Activated T-cell treated with anti-CD3 and anti-CD28 coated beads, Interleukin-2, amount 50 U/mL, for 48 hours (primary cell): ENCODE data around the gene RSPH6A.
"Not testable (repeated sequence)": the region's sequence is repeated elsewhere in the genome, so short reads cannot be mapped to it uniquely, and the experiment has no call there.

Source experiments
- DNase-seq, 2 experiments: peaks; one replicate each; pipeline ENCODE4 v3.0.0-alpha.2; 2020

The RSPH6A gene

DNA sequence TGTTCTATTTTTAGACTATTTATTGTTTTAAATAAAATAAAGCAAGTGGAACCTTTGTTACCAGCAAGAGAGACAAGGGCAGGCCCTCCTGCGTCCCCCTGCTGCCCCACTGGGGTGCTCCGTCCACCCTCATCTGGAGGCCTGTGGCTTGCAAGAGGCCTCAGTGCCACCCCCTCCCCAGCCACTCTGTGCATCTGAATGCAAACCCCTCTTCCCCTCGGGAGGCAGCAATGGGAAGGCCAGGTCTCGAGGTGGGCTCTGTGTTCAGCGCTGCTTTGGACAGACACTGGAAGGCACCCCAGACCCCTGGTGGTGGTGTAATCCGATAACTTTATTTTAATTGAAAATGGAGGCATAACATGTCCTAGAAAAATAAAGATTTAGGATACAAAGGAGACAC, 50.6 kb downstream of the RSPH6A start:
- no peak for DNase-seq

DNA sequence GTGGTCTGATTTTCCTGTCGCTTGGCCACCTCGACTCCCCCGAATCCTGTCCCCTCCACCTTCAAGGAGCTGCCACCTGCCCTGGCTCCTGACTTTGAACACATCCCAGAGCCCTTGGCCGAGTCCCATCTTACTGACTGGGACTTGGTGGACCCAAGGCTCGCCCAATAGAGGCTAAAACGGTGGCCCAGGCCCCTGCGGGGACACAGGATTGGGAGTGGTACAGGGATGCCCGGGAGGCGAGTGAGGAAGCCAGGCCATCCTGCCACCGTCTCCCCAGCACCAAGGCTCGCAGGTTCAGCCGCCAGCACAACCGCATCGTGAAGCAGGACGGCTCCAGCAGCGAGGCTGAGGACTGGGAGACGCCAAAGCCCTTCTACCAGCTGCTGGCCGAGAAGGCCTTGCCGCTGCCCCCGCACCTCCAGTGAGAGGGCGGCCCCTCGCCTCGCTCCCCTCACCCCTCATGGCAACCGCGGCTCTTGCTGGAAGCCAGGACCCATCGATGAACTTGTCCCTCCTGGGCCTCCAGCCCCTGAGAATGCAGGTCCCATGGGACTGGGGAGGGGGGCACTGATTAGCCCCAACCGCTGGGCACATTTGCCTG, 51.3 kb downstream of the RSPH6A start:
- no peak for DNase-seq

DNA sequence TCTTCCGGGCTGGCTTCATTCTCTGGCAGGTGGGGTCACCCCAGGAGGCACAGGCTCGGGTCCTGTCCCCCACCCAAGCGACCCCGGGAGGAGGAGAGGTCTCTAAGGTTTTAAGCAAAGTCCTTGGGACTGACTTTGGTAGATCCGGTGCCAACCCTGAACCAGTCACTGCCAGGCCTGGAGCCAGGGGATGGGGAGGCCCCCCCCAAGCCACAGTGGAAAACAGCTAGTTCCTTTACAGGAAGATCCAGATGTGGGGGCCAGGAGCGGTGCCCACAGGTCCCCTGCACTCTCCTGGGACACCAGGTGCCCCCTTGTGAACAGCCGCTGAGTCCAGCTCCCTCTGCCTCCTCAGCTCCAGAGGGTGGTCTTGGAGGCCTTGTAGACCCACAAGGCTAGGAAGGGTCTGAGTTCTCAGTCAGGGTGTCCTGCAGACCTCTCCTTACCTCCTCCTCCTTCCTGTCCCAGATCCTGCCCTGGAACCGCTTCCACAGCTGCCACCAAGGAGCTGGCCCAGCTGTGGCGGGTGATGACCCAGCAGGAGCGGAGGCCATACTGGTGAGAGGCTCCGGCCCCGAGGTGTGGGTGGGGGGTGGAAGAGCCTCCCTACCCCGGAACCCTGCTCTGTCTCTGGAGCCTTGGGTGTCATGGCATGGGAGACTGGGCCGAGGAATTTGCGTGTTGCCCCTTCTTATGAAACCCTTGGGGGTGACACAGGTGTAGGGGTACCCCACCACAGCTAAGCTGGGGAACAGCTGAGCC, 52.1 kb downstream of the RSPH6A start:
- no peak for DNase-seq

DNA sequence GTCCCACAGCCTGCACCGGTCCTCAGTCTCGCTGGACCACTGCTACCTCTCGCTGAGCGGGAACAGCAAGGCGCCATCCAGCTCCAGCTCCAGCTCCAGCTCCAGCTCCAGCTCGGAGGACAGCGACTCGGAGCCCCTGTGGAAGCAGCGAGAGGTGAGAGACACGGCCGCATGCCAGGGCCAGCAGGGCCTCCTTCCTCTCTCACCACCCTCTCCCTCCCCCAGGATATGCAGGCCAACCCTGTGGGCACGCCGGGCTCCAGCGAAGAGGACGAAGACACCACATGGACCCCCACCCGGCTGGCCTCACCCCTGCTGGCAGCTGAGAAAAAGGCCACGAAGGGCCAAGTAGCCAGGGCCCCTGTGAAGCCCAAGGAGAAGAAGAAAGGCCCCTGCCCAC, 53.4 kb downstream of the RSPH6A start:
- no peak for DNase-seq

DNA sequence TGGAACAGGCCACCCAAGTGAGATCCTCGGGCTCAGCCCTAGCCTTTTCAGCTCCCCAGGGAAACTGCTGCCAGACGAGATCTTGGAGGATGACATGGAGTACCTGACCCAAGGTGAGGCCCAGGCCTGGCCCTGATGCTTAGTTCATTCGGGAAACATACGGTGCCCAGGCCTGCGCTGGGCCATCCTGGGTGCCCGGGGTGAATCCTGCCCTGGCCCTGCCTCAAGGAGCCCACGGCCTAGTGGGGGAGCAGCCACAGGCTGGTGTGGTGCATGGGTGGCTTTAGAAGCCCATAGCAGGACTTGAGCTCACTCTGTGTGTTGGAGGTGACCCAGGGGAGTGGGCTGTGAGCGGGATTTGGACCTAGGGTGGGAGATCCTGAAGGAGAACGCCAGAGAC, 56.2 kb downstream of the RSPH6A start:
- no peak for DNase-seq

DNA sequence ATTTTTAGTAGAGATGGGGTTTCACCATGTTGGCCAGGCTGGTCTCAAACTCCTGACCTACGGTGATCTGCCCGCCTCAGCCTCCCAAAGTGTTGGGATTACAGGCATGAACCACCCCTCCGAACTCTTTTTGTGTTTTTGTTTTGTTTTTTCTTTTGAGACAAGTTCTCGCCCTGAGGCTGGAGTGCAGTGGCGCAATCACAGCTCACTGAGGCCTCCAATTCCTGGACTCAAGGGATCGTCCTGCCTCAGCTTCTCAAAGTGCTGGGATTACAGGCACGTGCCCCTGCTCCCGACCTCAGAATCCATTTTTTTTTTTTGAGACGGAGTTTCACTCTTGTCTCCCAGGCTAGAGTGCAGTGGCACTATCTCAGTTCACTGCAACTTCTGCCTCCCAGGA, 57.4 kb downstream of the RSPH6A start:
- no peak for DNase-seq

DNA sequence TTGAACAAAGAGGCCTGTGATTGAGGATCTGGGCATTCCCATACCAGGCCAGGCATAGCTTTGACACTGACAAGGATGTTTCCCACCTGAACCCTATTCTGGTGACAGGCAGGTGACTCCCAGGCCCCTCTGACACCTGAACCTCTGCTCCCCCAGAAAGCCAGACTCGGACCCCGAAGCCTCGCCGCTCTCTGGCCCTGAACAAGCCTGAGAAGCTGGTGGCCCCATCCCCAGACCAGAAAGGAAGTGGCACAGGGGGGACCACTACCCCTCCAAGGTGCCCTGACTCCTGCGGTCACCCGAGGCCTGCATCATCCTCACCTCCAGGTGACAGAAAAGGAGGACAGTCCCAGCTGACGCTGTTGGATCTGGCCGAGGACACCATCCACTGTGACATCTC, 60.8 kb downstream of the RSPH6A start:
- DNase-seq = no peak

DNA sequence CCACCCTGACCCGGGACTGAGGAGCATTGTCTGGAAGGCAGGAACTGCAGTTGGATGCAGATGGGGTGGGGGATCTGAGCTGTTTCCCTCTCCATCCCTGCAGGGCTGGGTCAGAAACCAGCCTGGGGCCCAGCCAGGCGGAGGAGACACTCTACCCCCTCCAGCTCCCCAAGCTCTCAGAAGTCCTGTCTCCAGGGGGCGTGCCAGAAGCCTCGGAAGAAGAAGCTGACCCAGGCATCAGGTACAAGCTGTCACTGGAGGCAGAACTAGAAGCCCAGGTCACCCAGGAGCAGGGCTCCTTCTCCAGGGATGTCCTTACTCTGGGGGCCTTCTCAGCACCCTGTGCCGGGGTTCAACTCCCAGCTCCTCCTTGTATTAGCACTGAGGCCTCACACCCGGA, 61.6 kb downstream of the RSPH6A start:
- DNase-seq = no peak

DNA sequence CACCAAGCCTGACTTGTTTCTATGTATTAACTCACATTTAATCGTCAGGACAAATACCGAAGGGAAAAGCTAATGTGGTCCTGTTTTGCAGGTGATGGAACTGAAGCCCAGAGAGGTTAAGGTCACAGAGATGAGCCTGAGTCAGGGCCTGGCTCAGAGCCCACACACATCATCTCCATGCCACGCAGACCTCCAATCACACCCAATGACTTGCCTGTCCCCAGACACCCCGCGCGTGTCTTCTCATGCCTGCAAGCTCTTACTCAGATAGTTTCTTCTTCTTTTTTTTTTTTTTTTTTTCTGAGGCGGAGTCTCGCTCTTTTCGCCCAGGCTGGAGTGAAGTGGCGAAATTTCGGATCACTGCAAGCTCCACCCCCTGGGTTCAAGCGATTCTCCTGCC, 62.5 kb downstream of the RSPH6A start:
- DNase-seq = no peak

DNA sequence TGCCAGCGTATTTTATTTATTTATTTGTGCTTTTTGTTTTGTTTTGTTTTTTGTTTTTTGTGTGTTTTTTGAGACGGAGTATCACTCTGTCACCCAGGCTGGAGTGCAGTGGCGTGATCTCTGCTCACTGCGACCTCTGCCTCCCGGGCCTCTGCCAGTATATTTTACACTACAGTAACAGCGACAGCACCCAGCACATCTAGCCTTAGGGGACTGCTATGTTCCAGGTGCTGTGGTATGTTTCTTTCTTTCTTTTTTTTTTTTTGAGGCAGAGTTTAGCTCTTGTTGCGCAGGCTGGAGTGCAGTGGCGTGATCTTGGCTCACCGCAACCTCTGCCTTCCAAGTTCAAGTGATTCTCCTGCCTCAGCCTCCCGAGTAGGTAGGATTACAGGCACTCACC, 63.6 kb downstream of the RSPH6A start:
- not testable (repeated sequence) for DNase-seq

DNA sequence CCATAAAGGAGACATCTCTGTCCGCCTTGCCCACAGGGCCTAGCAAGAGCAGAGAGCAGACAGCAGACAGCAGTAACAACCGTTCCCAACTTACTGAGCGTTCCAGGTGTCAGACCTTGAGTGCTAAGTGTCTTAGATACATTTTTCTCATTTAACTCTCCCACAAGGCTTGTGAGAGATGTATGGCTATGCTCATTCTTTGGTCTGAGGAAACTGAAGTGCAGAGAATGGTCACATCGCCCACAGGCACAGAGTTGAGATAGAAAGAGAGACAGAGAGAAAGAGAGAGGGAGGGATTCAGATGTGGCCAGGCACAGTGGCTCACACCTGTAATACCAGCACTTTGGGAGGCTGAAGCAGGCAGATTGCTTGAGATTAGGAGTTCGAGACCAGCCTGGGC, 67.6 kb downstream of the RSPH6A start:
- no peak for DNase-seq

DNA sequence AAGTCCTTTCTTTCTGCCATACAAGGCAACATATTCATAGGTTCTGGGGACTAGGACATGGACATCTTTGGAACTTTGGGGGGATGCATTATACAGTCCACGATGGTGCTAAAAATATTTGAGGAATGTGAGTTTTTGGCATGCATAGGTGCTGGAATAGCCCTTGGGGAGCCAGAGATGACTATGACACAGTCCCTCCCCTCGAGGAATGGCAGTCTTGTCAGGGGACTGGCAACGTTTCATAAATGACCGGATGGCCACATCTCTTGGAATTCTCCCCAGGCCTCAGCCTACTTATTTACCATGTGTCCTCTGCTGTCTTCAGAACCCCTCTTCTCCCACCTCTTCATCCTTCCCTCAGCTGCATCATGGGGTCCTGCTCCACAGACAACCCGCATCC, 68.2 kb downstream of the RSPH6A start:
- DNase-seq = no peak
